ENCODE measurements around the gene GALNT12.

GALNT12 gene

GRCh38 chr9:98780059-98780749 is 27.3 kb upstream of the GALNT12 start:
- TF ChIP-seq, protein P1, sequence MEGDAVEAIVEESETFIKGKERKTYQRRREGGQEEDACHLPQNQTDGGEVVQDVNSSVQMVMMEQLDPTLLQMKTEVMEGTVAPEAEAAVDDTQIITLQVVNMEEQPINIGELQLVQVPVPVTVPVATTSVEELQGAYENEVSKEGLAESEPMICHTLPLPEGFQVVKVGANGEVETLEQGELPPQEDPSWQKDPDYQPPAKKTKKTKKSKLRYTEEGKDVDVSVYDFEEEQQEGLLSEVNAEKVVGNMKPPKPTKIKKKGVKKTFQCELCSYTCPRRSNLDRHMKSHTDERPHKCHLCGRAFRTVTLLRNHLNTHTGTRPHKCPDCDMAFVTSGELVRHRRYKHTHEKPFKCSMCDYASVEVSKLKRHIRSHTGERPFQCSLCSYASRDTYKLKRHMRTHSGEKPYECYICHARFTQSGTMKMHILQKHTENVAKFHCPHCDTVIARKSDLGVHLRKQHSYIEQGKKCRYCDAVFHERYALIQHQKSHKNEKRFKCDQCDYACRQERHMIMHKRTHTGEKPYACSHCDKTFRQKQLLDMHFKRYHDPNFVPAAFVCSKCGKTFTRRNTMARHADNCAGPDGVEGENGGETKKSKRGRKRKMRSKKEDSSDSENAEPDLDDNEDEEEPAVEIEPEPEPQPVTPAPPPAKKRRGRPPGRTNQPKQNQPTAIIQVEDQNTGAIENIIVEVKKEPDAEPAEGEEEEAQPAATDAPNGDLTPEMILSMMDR (IDR thresholded peaks at IDR 0.05; ENCODE audit: insufficient read depth, low read length, missing control alignments), result no peak
- ChIA-PET CTCF (no interaction called here), POLR2A (no interaction called here)
- no peak overlapping the region for H3K4me3 ChIP-seq (ENCODE audit: low read depth, low read length)
- DNase-seq (ENCODE audit: low read depth, low spot score), result no peak

DNA sequence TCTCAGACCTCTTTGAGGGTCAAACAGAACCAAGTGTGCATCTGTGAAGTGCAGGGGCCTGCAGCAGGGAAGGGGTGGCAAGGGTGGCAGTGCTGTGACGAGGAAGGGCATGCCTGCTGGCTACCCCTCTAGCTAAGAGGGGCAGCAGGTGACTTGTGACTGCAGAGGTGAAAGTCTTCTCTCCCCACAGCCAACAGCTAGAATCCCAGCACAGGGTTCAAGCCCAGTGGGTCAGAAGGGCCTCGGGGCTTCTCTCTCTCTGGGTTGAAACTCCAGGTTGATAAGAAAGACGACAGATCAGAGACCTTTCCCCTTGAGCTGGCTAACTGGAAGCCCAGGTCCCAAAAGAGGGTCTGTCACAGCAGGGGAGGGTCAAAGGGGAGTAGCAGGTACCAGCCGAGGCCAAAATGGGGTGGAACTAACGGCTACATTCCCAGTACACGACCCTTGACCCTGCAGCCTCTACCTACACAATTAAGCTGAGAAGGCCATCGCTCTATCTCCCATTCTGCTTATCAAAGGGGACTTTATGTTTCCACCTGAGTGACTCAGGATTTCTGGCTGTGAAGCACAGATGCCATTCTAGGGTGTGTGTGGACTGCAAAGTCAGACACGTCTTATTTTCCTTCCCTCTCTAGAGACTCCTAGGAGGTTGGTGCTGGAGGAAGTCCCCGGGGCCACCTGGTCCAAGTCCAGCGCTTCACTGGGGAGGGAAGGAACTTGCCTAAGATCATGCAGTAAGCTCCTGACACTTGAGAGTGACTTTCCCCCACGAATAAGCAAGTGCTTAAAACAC is 25.7 kb upstream of the GALNT12 start:
- ChIA-PET CTCF (interaction anchor here (1.0 to 1.6 kb wide), 3 partner anchors 9 to 17 kb away, joined by 3 to 5 read pairs (median 4); no protein-coding TSS in a partner anchor), POLR2A (no interaction called here)
- H3K4me3 ChIP-seq (ENCODE audit: low read depth, low read length), result no peak overlapping the region
- TF ChIP-seq, protein P1 (IDR thresholded peaks at IDR 0.05; ENCODE audit: insufficient read depth, low read length, missing control alignments), result no peak
- no peak for DNase-seq (ENCODE audit: low read depth, low spot score)

DNA sequence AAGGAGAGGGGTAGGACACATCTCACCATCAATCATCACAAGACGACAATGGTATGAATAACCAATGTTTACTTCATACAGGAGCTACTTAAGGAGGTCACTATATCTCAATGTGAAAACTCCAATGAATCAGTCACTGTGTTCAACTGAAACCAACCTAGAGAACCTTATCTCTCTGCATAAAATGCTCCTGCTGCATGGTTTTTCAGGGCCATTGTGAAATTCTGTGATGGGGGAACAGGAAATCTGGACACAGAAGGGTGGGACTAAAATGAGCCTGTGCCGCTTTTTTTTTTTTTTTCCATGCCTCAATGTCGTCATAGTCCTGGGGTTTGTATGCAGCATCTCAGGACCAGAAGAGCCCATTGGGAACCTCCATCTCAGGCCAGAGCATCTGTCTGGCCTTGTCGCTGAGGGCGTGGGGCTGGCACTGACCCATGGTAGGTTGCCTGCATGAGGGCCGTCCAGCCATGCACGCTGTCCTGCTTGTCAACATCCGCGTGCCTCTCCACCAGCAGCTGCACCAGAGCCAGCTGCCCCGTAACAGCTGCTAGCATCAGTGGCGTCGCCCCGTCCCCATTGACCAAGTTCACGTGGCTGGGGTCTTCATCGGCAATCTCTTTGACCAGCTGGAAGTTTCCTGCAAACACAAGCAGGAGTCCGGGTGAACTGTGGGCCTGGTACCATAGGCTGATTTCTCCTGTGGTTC is 23.8 kb upstream of the GALNT12 start:
- DNase-seq (ENCODE audit: low read depth, low spot score), result no peak
- no peak overlapping the region for H3K4me3 ChIP-seq (ENCODE audit: low read depth, low read length)
- CTCF ChIA-PET, result interaction anchor here (1.0 to 15.7 kb wide), 3 partner anchors 8 to 9 kb away, joined by 3 to 202 read pairs (median 4); no protein-coding TSS in a partner anchor
- POLR2A ChIA-PET, result no interaction called here
- TF ChIP-seq, protein P1 (IDR thresholded peaks at IDR 0.05; ENCODE audit: insufficient read depth, low read length, missing control alignments), result no peak

- ChIA-PET POLR2A (no interaction called here), CTCF (interaction anchor here (0.7 to 15.7 kb wide), 3 partner anchors 9 to 469 kb away, joined by 3 to 202 read pairs (median 6); partner anchors contain the start of gene ANKS6)
- TF ChIP-seq, protein P1 (IDR thresholded peaks at IDR 0.05; ENCODE audit: insufficient read depth, low read length, missing control alignments), result no peak
- no peak overlapping the region for H3K4me3 ChIP-seq (ENCODE audit: low read depth, low read length)
- DNase-seq (ENCODE audit: low read depth, low spot score), result no peak
These were observed 22.4 kb upstream of the GALNT12 start for GRCh38 chr9:98784831-98785806.

DNA sequence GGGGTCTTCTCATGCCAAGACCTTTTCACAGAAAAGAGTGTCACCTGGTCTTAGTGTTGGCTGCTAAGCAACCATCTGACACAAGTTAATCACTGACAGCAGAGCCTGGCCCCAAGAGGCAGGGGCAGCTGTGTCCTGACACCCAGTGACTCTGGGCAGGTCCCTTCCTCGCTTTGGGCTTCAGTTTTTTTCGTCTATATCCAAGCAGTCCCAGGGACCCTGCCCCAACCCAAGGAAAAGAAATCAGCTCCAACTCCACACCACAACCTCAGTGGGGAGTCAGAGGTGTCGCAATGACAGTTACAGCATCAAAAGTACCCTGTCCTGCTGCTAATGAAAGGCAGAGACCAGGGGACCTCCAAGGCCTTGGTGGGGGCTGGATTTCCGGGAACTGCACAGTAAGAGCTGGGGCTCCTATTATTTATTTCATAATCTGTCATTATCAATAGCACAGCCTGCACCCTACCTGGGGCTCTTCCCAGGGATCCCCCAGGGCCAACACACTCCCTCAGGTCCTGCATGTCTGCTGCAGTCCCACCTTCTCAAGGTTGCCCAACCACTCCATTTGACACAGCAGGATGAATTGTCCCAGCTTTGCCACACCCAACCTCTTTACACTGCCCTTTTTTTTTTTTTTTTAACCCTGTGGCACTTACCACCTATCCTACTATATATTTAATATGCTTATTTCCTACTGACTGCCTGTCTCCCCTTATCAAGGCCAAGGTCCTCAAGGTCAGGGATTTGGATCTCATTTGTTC is 20.5 kb upstream of the GALNT12 start:
- CTCF ChIA-PET, result interaction anchor here (1.1 to 15.7 kb wide), 3 partner anchors 11 to 472 kb away, joined by 3 to 202 read pairs (median 7); no protein-coding TSS in a partner anchor
- DNase-seq (ENCODE audit: low read depth, low spot score), result no peak
- no peak overlapping the region for H3K4me3 ChIP-seq (ENCODE audit: low read depth, low read length)
- TF ChIP-seq, protein P1 (IDR thresholded peaks at IDR 0.05; ENCODE audit: insufficient read depth, low read length, missing control alignments), result no peak
- POLR2A ChIA-PET, result no interaction called here

Measured in AG04449 (cell line).